ENCODE results near the gene ST3GAL3. TPM values are rescaled to one million over a fixed set of nuclear protein-coding genes. Genes with fewer than 3 reads are reported as not detected.

The ST3GAL3 gene
- total and polyA plus RNA-seq, 2 of the 13 experiments (the other 11 are each of a cell fraction or from before 2014, with no cell fraction given): 5.1 to 8.1 TPM

GRCh38 chr1:43757343-43758053 is 50.2 kb downstream of the ST3GAL3 start (continued):
- TF ChIP-seq ZNF333 (CRISPR knock-in tag; IDR thresholded peaks at IDR 0.05; ENCODE audit: borderline replicate concordance) (no peak), ASH2L (IDR thresholded peaks at IDR 0.05; ENCODE audit: insufficient read length, low read depth, low read length) (peak; percentile 85), SIX4 (CRISPR knock-in tag; IDR thresholded peaks at IDR 0.05) (no peak), ISL2 (CRISPR knock-in tag; IDR thresholded peaks at IDR 0.05) (peak; percentile 64; the same call in 1 of the 2 replicates), NFAT5 (CRISPR knock-in tag; IDR thresholded peaks at IDR 0.05) (no peak), ELF3 (CRISPR knock-in tag; IDR thresholded peaks at IDR 0.05) (peak; percentile 42; the same call in 1 of the 2 replicates), BCL6 (CRISPR knock-in tag; IDR thresholded peaks at IDR 0.05) (peak; percentile 67), ZKSCAN5 (CRISPR knock-in tag; IDR thresholded peaks at IDR 0.05) (no peak), SRSF9 (IDR thresholded peaks at IDR 0.05; ENCODE audit: borderline replicate concordance, insufficient read depth, low read depth, low read length, poor library complexity, severe bottlenecking) (no peak), FOXK1 (CRISPR knock-in tag; IDR thresholded peaks at IDR 0.05; ENCODE audit: borderline replicate concordance, low read depth) (peak; percentile 45; the same call in 1 of the 2 replicates), KLF12 (CRISPR knock-in tag; IDR thresholded peaks at IDR 0.05; ENCODE audit: borderline replicate concordance) (no peak), CREB1 (IDR thresholded peaks at IDR 0.05) (no peak), CREB1 (CRISPR knock-in tag; IDR thresholded peaks at IDR 0.05) (peak; percentile 68; the same call in 1 of the 2 replicates), ZC3H13 (CRISPR knock-in tag; IDR thresholded peaks at IDR 0.05) (no peak), ZSCAN31 (CRISPR knock-in tag; IDR thresholded peaks at IDR 0.05; ENCODE audit: low read depth) (no peak), HNF4A (CRISPR knock-in tag; IDR thresholded peaks at IDR 0.05) (peak; percentile 34), FOXO4 (CRISPR knock-in tag; conservative IDR thresholded peaks at IDR 0.05) (no peak), ATRX (CRISPR knock-in tag; IDR thresholded peaks at IDR 0.05; ENCODE audit: borderline replicate concordance) (no peak), ZNF20 (CRISPR knock-in tag; IDR thresholded peaks at IDR 0.05) (no peak), ZSCAN12 (CRISPR knock-in tag; IDR thresholded peaks at IDR 0.05) (no peak), NR2F6 (IDR thresholded peaks at IDR 0.05) (peak; percentile 69), NR2F6 (CRISPR knock-in tag; IDR thresholded peaks at IDR 0.05) (peak; percentile 60), NCOR1 (IDR thresholded peaks at IDR 0.05; ENCODE audit: borderline replicate concordance, low read length) (peak; percentile 61; the same call in 1 of the 2 replicates), ZBTB38 (CRISPR knock-in tag; IDR thresholded peaks at IDR 0.05) (no peak)

All from HepG2 (cell line).